Right renal pelvis (tissue), 4 donors: ENCODE results near the gene CDA. TPM values are rescaled to one million over a fixed set of nuclear protein-coding genes. Genes with fewer than 3 reads are reported as not detected.
"Not testable (repeated sequence)": the region's sequence is repeated elsewhere in the genome, so short reads cannot be mapped to it uniquely, and the experiment has no call there.

Source experiments
- DNase-seq, 4 donors: peaks; one replicate each; pipeline ENCODE4 v3.0.0-alpha.2; 2013; ENCODE audit warnings: low read depth in 4 of 4, low spot score in 3 of 4, missing footprints in 1 of 4
- polyA plus RNA-seq, 4 donors: library from polyadenylated mRNA; unstranded; fragments of 120-200 nt; gene quantifications; one replicate each; pipeline ENCODE4 v1.2.1, GENCODE V29; 2013; ENCODE audit not compliant: insufficient read length in 4 of 4

The CDA gene
- polyA plus RNA-seq, 4 donors, result 5.4 to 6.8 (median 6.6) TPM

DNA sequence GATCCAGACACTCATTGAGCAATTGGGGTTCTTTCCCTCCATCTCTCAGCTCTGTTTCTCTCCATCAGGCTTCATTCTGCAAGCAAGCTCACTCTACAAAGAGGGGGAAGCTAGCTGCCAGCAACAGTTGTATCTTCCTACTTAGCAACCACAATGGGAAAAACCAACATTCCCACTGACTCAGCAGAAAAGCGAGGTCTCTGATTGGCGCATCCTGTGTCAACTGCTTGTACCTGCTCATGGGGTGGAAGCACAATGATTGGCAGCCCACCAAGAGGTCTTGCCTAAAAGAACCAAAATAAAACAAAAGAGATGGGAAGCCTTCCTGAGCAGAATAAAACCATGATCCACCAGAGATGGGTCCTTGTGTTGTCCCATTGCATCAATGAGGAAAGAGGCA lies 4.0 kb upstream of the CDA start:
- DNase-seq, result no peak

GRCh38 chr1:20586953-20587660 lies 1.8 kb upstream of the CDA start:
- DNase-seq, result no peak

GRCh38 chr1:20587661-20588053 lies 1.2 kb upstream of the CDA start:
- no peak for DNase-seq

DNA sequence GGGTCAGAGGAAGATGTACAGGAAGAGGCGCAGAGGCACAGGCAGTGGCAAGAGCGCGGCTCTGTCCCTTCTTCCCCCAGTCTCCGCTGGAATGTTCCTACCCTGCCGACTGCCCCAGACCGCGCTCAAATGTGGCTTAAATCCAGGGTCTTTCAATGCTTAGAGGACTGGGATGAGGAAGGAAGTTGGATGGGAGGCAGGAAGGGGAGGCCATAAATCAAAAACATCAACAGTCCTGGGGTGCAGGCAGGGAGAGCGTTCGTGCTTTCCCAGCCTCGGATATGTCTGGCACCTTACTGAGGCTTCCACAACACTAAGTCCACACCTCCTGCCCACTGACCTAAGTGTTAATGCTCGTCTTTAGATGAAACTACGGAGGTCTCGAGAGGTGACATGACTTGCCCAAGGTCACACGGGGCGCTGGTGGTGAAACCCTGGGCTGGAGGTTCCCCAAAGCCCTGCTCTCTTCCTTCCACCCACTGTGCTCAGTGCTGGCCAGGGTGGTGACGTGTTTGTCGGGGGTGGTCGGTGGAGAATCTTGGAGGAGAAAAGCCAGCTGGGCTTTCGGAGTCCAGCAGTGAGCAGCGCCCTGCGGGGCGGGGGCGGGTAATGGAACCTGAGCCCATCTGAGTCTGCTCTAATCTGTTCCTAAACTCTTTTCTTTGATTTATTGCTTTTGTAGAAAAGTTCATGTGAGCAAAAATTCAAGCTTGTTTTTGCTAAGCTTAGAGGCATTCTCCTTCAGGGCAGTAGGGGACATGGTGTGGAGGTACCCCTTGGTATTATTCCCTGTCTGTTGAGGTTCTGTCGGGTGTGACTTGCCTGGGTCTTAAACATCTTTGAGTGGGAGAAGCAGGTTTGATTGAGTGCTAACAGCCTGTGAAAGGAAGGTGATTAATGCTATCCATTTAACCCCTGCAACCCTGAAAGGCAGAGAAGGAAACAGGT lies 708 bp downstream of the CDA start:
- peak; percentile 70 to 81 (median 74) for DNase-seq

DNA sequence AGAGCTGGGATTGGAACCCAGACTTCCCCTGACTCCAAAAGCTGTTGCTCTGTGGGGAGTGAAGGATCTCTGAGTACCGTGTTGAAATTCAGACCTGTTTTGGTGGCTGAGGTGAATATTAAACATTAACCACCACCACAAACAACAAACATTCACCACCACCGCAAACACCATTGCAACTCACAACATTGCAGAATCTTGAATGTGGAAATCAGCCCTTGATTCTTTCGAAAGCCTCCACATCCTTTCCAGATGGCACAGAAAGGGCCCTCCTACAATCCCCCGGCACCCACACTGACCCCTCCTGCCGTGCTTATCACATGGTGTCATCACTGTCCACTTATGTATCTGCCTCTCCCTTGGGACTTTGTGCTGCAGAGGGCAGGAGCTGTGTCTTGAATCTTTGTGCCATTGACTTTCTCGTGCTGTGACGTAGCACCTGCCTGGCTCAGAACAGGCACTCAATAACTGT lies 1.4 kb downstream of the CDA start:
- no peak for DNase-seq

GRCh38 chr1:20593756-20594155 lies 4.9 kb downstream of the CDA start:
- DNase-seq, result no peak

- no peak for DNase-seq
Measured at GRCh38 chr1:20594746-20595145, 5.8 kb downstream of the CDA start.

- DNase-seq, result no peak
Measured at GRCh38 chr1:20596106-20596505, 7.2 kb downstream of the CDA start.

- DNase-seq, result no peak
Measured at GRCh38 chr1:20597650-20598049, 8.8 kb downstream of the CDA start.

GRCh38 chr1:20600156-20600555 lies 11.3 kb downstream of the CDA start:
- no peak for DNase-seq

DNA sequence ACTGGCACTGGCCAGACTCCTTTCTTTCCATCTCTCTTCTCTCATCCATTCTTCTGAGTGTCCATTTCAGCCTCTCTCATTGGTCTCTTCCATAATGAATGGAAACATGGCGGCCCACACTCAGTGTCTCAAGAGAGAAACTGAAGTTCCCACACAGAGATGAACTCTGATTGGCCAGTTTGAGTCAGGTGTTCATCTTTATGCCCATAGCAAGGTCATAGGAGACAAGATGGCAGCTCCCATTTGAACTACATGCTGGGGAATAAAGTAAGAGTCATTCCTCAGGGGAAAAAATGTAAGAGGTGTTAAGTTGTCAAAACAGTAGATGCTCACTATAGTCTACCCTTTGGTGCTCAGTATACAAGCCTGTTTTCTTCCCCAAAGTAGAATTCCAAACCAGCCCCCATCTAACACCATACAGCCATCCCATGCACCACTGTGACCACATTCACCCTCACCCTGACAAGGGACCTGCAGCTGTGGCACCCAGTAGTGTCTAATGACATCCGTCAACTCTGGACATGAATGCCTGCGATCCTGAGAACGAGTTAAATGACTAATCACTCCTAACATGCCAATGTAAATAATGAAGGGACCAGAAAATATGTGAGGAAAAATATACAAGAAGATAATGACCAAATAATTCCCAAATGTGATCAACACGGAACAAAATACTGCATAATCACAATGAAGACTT lies 12.4 kb downstream of the CDA start:
- DNase-seq, result no peak

DNA sequence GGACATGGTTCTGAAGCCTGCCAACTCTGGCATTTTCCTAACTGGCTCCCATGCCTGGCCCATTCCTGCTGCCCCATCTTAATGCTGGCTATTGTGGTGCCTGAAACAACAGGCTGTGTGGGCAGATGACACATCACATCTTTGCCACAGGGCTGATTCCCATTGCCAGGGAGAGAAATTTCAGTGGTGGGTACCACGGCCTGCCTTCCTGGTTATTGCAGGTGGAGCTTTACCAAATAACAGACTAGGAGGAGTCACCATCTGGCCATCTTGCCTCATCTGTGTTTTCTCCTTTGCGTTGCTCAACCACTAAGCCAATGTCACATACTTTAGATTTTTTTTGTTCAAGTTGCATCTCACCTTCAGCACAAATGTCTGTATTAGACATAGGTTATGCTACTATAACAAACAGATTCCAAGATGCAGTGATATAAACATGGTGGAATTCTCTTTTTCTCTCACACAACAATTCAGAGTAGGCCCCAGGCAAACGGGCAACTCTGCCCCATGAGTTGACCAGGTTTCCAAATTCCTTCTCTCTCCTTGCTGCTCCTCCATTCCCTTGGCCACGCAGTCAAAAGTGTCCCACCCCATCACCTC lies 14.1 kb downstream of the CDA start:
- no peak for DNase-seq

GRCh38 chr1:20603504-20604464 lies 14.9 kb downstream of the CDA start:
- no peak for DNase-seq

DNA sequence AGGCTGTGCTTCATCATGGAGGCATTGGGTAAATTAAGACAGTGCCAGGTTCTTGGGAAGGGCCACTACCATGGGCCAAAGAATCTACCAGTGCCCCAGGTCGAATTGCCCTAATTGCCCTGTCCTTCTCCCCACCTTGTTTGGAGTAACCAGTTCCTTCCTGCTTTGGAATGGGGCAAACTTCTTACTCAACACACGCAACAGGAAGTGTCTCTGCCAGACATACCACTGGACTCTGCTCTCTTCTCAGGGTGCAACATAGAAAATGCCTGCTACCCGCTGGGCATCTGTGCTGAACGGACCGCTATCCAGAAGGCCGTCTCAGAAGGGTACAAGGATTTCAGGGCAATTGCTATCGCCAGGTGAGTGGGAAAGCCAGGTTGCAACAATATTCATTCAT lies 15.8 kb downstream of the CDA start:
- no peak for DNase-seq

GRCh38 chr1:20606801-20607570 lies 18.1 kb downstream of the CDA start:
- not testable (repeated sequence) for DNase-seq

DNA sequence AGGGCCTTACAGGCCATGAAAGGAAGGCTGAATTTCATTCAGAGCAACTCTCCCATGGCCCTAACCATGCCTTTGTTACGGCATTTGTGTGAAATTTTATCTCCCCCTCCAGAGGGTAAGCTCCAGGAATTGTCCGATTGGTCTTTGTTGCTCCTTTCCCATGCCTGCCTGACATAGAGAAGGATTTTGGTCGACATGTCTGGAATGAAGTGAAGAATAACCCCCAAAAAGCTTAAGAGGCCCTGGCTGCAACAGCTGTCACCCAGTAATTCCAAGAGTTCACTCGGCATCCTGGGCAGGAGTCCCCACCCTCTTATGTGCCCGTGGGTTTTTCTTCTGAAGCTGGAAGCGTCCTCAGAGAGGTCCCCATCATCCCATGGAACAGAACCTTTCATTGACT lies 20.6 kb downstream of the CDA start:
- DNase-seq, result no peak

GRCh38 chr1:20610970-20611369 lies 22.1 kb downstream of the CDA start:
- no peak for DNase-seq

- no peak for DNase-seq
Measured at GRCh38 chr1:20611652-20612051, 22.8 kb downstream of the CDA start.

GRCh38 chr1:20612221-20612746 lies 23.4 kb downstream of the CDA start:
- DNase-seq, result no peak
